Cerebellar cortex (tissue), 1 donor: Measurements from ENCODE around the gene APEH.
A peak's percentile ranks its signal among the peaks of the same experiment; 100 is the strongest.
"Not testable (repeated sequence)": the region's sequence is repeated elsewhere in the genome, so short reads cannot be mapped to it uniquely, and the experiment has no call there.

Source experiments
- DNase-seq: peaks from one replicate; pipeline ENCODE4 v3.0.0-alpha.2; 2015; ENCODE audit warnings: low spot score

The APEH gene

GRCh38 chr3:49690856-49691255, 16.7 kb downstream of the APEH start:
- DNase-seq = not testable (repeated sequence)

GRCh38 chr3:49691481-49691880, 17.3 kb downstream of the APEH start:
- DNase-seq = not testable (repeated sequence)

DNA sequence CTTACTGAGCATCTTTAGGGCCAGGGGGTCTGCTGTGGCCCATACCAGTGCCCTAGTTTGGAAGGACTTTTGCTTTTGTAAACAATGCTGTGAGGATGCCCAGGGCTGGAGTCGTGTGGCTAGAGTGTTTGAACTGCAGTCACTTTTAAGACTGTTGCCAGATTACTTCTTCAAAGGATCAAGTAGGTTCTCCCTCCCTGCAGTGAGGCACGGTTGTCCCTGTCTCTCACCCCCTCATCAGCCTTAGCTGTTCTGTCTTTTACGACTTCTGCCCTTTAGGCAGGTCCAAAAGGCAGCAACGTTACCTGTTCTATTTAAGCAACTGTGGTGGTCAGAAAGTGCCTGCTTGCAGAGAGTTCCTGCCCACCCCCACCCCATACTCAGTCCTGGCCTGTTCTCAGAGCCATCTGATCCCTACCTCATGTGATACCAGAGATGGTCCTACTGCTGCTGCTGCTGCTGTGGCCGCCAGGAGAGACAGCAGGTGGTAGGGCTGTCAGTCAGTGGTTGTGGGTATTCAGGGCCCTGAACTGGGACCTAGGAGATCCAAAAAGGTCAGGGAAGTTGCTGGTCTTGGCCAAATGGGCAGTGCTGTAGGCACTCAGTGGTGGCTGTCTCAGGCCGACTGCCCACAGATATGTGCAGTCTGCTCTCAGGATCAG, 20.4 kb downstream of the APEH start:
- not testable (repeated sequence) for DNase-seq

DNA sequence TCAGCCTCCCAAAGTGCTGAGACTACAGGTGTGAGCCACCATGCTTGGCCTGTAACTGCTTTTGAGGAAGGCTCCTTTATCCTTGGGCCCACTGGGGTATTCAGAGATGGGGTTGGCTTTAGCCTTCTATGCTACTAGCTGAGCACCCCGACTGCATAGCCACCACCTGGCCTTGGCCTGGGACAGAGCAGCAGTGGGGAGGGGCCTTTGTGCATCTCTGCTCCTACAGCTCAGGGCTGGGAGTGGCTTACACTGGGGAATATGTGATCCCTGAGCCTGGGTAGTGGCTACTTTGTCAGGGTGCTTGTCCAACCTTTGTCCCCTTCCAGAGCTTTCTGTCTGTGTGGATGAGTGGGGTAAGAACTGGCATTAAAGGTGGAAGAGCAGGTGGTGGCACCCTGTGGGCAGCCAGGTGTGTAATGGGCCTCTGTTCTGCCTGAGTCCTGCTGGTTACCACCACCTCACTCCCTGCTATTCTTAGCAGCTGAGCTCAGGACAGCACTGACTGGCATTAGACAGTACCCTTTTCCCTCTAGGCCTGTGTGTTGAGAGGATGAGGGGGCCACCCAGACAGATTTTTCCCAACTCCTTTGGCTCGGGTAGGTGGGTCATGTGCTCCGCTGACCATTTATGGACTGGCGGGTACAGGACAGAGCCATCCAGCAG, 21.3 kb downstream of the APEH start:
- DNase-seq = not testable (repeated sequence)

DNA sequence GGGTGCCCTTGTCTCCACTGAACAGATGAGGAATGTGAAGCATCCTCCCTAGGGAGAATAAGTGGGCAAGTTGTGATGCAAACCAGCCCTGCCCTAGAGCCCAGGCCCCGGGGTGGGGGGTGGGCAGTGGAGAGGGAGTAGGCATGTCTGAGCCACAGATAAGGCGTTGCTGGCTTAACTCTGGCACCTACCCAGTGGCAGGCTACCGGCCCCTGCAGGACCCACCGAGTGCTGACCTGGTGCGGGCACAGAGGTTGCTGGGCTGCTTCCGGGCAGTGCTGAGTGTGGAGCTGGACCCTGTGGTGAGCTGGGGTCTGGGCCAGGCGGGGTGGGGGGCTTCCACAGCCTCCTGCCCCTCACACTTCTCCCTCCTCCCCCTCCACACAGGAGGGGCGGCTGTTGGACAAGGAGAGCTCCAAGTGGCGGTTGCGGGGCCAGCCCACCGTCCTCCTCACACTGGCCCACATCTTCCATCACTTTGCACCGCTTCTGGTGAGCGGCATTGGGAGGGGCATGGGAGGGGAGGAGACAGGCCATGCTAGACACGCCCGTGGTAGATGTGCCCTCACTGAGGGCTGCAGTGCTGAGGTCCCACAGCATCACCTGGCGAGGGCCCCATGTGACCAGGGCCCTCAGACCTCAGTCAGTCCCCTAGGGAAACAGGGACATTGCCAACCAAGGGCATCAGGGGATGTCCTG, 25.3 kb downstream of the APEH start:
- no peak for DNase-seq

DNA sequence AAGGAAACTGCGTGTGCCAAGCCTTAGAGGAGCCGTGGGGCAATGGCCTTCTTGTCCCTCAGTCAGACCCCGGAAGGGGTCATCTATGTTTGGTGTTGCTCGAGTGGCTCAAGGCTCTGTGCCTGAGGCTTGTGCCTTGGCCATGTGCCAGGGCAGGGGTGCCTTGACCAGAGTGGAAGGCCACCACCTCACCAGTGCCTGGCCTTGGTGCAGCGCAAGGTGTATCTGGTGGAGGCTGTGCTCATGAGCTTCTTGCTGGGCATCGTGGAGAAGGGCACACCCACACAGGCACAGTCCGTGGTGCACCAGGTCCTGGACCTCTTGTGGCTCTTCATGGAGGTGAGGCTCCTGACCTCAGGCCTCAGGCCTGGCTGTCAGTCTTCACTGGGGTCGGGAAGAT, 25.9 kb downstream of the APEH start:
- DNase-seq = no peak

DNA sequence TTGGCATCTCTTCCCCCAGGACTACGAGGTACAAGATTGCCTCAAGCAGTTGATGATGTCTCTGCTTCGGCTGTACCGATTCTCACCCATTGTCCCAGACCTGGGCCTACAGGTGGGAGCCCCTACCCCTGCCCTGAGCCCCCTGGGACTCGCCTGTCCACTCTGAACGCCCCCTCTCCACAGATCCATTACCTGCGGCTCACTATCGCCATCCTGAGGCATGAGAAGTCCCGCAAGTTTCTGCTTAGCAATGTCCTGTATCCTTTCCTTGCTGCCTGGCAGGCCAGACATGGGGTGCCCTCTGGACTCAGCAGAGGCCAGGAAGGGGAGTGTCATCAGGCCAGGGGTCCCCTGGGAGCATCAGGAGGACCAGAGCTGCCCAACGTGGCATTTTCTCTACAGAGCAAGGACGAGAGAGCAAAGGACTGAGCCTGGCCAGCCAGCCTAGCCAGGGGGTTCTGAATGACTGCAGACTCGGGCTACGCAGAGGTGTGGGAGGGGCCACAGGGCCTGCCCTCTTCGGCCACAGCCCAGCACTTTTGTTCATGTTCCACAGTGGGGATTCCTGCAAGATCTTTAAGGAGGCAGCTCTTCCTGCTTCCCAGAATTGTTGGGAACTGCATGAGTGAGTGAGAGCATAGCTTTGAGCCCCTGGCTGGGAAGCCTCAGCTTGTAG, 26.4 kb downstream of the APEH start:
- no peak for DNase-seq

DNA sequence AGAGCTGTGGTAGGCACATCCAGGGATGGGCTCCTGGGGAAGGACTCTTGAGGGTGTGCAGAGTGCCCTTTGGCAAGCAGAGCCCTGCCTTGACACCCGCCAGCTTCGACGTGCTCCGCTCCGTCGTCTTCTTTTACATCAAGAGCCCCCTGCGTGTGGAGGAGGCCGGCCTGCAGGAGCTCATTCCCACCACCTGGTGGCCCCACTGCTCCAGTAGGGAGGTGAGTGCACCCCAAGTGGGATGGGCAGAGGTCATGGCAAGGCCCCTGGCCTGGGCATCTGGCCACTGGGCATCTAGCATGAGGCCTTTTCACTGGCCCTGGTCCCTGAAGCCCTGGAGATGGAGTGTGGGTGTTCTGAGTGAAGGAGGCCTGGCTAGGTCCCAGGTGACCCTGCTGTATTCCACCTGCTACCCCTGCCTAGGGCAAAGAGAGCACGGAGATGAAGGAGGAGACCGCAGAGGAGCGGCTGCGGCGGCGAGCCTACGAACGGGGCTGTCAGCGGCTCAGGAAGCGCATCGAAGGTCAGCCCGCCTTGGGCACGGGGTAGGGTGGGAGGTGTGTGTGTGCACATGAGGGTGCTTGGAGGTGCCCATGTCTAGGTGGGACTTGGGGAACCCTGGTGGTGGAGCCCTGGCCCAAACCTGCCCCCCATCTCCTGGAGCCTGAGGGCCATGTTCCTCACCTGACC, 27.4 kb downstream of the APEH start:
- no peak for DNase-seq

DNA sequence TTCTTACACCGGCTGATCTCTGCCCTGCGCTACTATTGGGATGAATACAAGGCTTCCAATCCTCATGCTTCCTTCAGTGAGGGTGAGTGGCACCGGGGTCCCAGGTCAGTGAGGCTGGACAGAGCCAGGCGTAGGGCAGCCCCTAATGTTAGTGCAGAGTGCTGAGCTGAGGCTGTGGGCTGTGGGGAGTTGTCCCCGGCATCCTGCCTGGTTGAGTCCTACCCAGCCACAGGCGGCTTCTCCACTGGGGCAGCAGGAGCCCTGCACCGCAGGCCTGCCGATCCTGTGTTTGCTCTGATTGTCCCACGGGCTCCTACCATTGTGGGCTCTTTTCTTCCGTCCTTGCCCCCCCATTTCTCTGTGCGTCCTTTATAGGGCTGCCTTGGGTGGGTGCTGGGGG, 28.5 kb downstream of the APEH start:
- no peak for DNase-seq

DNA sequence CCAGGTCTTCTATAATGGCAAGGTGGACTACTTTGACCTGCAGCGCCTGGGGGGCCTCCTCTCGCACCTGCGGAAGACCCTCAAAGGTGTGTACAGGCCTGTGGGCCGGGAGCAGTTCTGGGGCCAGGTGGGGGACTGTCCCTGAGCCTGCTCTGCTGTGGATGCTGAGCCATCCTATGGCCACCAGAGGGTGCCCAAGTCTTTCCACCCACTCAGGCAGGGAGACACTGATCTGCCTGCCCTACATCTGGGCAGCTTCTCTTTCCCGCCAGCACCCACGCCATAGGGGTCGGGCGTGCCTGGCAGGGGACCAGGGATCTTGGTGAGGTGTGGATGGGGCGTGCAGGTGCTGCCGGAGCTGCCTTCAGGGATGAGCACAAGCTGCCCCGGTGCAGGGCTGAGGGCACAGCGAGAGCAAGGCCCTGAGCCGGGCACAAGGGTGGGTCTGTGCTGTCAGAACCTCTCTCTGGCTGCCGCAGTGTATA, 29.3 kb downstream of the APEH start:
- DNase-seq = peak; percentile 63

GRCh38 chr3:49703956-49704355, 29.8 kb downstream of the APEH start:
- no peak for DNase-seq

- DNase-seq = no peak
Observed at GRCh38 chr3:49704629-49705028, 30.5 kb downstream of the APEH start.

GRCh38 chr3:49705390-49705960, 31.3 kb downstream of the APEH start:
- no peak for DNase-seq

- no peak for DNase-seq
Observed at GRCh38 chr3:49706456-49707112, 32.4 kb downstream of the APEH start.

- no peak for DNase-seq
Observed at GRCh38 chr3:49707113-49707480, 32.9 kb downstream of the APEH start.

GRCh38 chr3:49709852-49710251, 35.7 kb downstream of the APEH start:
- DNase-seq = no peak

- DNase-seq = no peak
Observed at GRCh38 chr3:49711489-49711888, 37.3 kb downstream of the APEH start.

GRCh38 chr3:49712166-49712565, 38.0 kb downstream of the APEH start:
- DNase-seq = no peak

DNA sequence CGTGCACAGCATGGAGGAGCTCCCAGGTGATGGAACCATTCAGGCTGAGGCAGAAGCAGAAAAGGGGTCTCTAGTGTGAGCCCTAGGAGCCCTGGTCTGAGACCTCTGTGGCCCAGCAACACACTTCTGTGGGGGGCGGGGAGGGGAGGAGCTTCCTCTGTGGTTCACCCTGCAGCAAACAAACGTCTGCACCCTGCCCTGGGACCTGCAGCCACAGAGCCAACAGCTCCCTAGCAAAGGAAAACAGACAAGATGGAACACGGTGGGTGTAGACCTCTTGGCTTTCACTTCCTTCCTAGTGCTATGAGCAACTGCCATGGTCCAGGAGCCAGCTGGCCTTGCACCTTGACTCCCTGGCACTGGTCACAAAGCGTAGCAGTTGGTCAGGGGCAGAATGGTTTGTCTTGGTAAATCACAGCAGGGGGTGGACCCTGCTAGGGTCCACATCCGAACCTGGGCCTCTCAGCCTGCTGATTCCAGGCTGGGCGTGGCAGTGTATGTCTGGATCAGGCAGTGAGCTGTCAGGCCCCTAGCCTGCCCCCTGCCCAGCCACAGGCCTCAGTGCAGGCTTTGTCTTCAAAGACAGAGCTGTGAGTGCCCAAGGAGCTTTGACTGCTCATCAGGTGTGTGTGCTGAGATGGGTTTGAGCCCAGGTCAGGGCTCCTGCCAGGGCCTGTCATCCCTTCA, 38.6 kb downstream of the APEH start:
- no peak for DNase-seq

DNA sequence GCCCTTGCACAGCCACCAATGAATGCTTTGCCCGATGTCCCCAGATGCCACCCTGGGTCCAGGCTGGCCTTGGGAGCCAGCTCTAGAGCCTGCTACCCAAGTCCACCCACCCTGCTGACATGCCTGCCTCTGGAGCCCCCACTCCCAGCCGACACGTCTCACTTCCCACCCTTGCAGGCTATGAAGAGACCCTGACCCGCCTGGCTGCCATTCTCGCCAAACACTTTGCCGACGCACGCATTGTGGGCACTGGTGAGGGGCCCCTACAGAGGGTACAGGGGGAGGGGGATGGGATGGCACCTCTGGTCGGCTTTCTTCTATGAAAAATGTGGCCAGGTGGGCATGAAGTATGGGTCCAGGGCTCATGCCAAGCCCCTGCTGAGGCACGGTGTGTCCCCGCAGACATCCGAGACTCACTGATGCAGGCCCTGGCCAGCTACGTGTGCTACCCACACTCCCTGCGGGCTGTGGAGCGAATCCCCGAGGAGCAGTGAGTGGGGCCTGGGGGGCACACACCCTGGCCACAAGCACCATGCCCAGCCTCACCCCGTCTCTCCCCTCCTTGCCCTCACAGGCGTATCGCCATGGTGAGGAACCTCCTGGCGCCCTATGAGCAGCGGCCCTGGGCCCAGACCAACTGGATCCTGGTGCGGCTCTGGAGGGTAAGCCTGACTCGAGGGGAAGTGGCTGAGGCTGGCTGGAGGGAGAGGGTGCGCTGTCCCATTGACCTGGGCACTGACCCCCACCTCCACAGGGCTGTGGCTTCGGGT, 39.4 kb downstream of the APEH start:
- no peak for DNase-seq
